ENCODE measurements around the gene TMEM30A. TPM values are rescaled to one million over a fixed set of nuclear protein-coding genes. Genes with fewer than 3 reads are reported as not detected.

TMEM30A gene
- total RNA-seq, result 178 TPM
- long read RNA-seq, full-length matches to known transcripts, result 262 of 289 reads
- long read RNA-seq, partial matches to known transcripts, result 14 of 289 reads
- long read RNA-seq, other reads (novel, unspliced or antisense), result 13 of 289 reads

- H3K4me3 ChIP-seq, result peak within 1 kb of the TSS; percentile 81
- no peaks in the 10 kb centered on the region for H3K36me3 ChIP-seq
- H3K4me1 ChIP-seq, result peaks cover 43% of the 10 kb centered on the region
- peak; percentile 98 for DNase-seq
- H3K9me3 ChIP-seq, result no peaks in the 10 kb centered on the region
- intact Hi-C loops (cut with DNase I), result no loop called here
- ATAC-seq, result peak; percentile 98 to 100
- TF ChIP-seq CTCF (IDR thresholded peaks at IDR 0.05), result no peak
- H3K27me3 ChIP-seq (ENCODE audit: low read depth), result no peaks in the 10 kb centered on the region
- H3K27ac ChIP-seq, result peak within 1 kb of the TSS; percentile 89
These were observed at the start of gene TMEM30A for GRCh38 chr6:75284632-75285282. TMEM30A (minus strand) TSS chr6:75284792; CDS start chr6:75284638, 154 bp downstream.

- no peak for DNase-seq
- H3K27ac ChIP-seq, result peak overlapping the region; percentile 48
- ATAC-seq, result peak in 1 of 2 donors; percentile 26
These were observed 49.1 kb upstream of the TMEM30A start for GRCh38 chr6:75333676-75334200.

GRCh38 chr6:75331151-75331550, 46.6 kb upstream of the TMEM30A start:
- DNase-seq (no peak), ATAC-seq (no peak)
- no peak for TF ChIP-seq CTCF (IDR thresholded peaks at IDR 0.05)
- intact Hi-C loops (cut with DNase I), result no loop called here
- H3K27me3 ChIP-seq (ENCODE audit: low read depth), result no peaks in the 10 kb centered on the region
- H3K9me3 ChIP-seq, result no peaks in the 10 kb centered on the region
- H3K4me3 ChIP-seq, result no peak overlapping the region
- no peak overlapping the region for H3K27ac ChIP-seq
- H3K36me3 ChIP-seq, result no peaks in the 10 kb centered on the region
- peaks cover 12% of the 10 kb centered on the region for H3K4me1 ChIP-seq

More at GRCh38 chr6:75333676-75334200, 49.1 kb upstream of the TMEM30A start:
- no peak overlapping the region for H3K4me3 ChIP-seq
- TF ChIP-seq CTCF (IDR thresholded peaks at IDR 0.05), result no peak
- no peaks in the 10 kb centered on the region for H3K9me3 ChIP-seq
- H3K27me3 ChIP-seq (ENCODE audit: low read depth), result no peaks in the 10 kb centered on the region
- peaks cover 12% of the 10 kb centered on the region for H3K4me1 ChIP-seq
- intact Hi-C loops (cut with DNase I), result no loop called here
- no peaks in the 10 kb centered on the region for H3K36me3 ChIP-seq

GRCh38 chr6:75329703-75330102, 45.1 kb upstream of the TMEM30A start:
- Histone ChIP-seq H3K9me3 (no peaks in the 10 kb centered on the region), H3K27me3 (ENCODE audit: low read depth) (no peaks in the 10 kb centered on the region), H3K27ac (no peak overlapping the region), H3K4me1 (peaks cover 3% of the 10 kb centered on the region), H3K4me3 (no peak overlapping the region), H3K36me3 (no peaks in the 10 kb centered on the region)
- ATAC-seq (no peak), DNase-seq (no peak)
- intact Hi-C loops (cut with DNase I), result no loop called here
- no peak for TF ChIP-seq CTCF (IDR thresholded peaks at IDR 0.05)

GRCh38 chr6:75327807-75328206, 43.2 kb upstream of the TMEM30A start:
- ATAC-seq (no peak), DNase-seq (no peak)
- H3K4me3 ChIP-seq, result no peak overlapping the region
- H3K4me1 ChIP-seq, result no peaks in the 10 kb centered on the region
- no peaks in the 10 kb centered on the region for H3K9me3 ChIP-seq
- no peaks in the 10 kb centered on the region for H3K36me3 ChIP-seq
- no peaks in the 10 kb centered on the region for H3K27me3 ChIP-seq (ENCODE audit: low read depth)
- no peak overlapping the region for H3K27ac ChIP-seq
- TF ChIP-seq CTCF (IDR thresholded peaks at IDR 0.05), result no peak
- intact Hi-C loops (cut with DNase I), result no loop called here
